ENCODE measurements around the gene SLC44A4. TPM values are rescaled to one million over a fixed set of nuclear protein-coding genes. Genes with fewer than 3 reads are reported as not detected.

Gene SLC44A4
- total and polyA plus RNA-seq, 9 of the 15 experiments (the other 6 are each of a cell fraction or from before 2014, with no cell fraction given), result 7.9 to 18.6 (median 11.2) TPM

GRCh38 chr6:31834367-31835250 lies 44.2 kb downstream of the SLC44A4 start (continued):
- TF ChIP-seq NKRF (IDR thresholded peaks at IDR 0.05; ENCODE audit: borderline replicate concordance) (peak; percentile 93), ETV6 (IDR thresholded peaks at IDR 0.05; ENCODE audit: borderline replicate concordance in 1 of 2, low read depth in 2 of 2, low read length in 1 of 2) (peak in 1 of 2 experiments; percentile 49; a peak in 1 of 4 replicates), ETV6 (CRISPR knock-in tag; IDR thresholded peaks at IDR 0.05; ENCODE audit: borderline replicate concordance) (peak; percentile 47; the same call in 1 of the 2 replicates), HMBOX1 (IDR thresholded peaks at IDR 0.05) (no peak), NR2F6 (CRISPR knock-in tag; IDR thresholded peaks at IDR 0.05) (peak; percentile 92), NUFIP1 (IDR thresholded peaks at IDR 0.05; ENCODE audit: partially characterized antibody) (no peak), DNMT1 (IDR thresholded peaks at IDR 0.05) (0 out of 2 replicates have a peak, but pooled peaks have one; percentile 74), ARID4B (CRISPR knock-in tag; IDR thresholded peaks at IDR 0.05) (peak; percentile 97), HNRNPK (IDR thresholded peaks at IDR 0.05; ENCODE audit: low read depth, low read length, poor library complexity, severe bottlenecking) (peak; percentile 26)
